ENCODE measurements around the gene CSNK1G1. TPM values are rescaled to one million over a fixed set of nuclear protein-coding genes. Genes with fewer than 3 reads are reported as not detected.

CSNK1G1 gene
- total and polyA plus RNA-seq, 2 of the 8 experiments (the other 6 are each of a cell fraction or from before 2014, with no cell fraction given) = 6.0 to 12.9 TPM

GRCh38 chr15:64256051-64256450 lies 99.9 kb downstream of the CSNK1G1 start:
- H2BK12ac ChIP-seq (ENCODE audit: low read depth, low read length) = no peak overlapping the region
- no peak overlapping the region for H3K18ac ChIP-seq (ENCODE audit: extremely low read depth, low read length)
- no peak for TF ChIP-seq KDM1A (IDR thresholded peaks at IDR 0.05; ENCODE audit: borderline replicate concordance, low read length)
- no peak for TF ChIP-seq GABPA (IDR thresholded peaks at IDR 0.05; ENCODE audit: borderline replicate concordance, insufficient read depth, low read length)
- TF ChIP-seq TAF1 (IDR thresholded peaks at IDR 0.05; ENCODE audit: low read depth, low read length) = no peak
- TF ChIP-seq SP2 (IDR thresholded peaks at IDR 0.05; ENCODE audit: low read length) = no peak
- no peak for TF ChIP-seq JUND (IDR thresholded peaks at IDR 0.05; ENCODE audit: low read length)
- TF ChIP-seq BACH1 (IDR thresholded peaks at IDR 0.05; ENCODE audit: low read length) = no peak
- TF ChIP-seq RAD21 (IDR thresholded peaks at IDR 0.05 in 1 of 2, conservative IDR thresholded peaks at IDR 0.05 in 1 of 2; ENCODE audit: low read depth in 2 of 2, low read length in 2 of 2) = no peak
- no peak for TF ChIP-seq BCL11A (IDR thresholded peaks at IDR 0.05; ENCODE audit: low read depth in 2 of 2, low read length in 2 of 2)
- TF ChIP-seq SIRT6 (IDR thresholded peaks at IDR 0.05; ENCODE audit: low read length) = no peak
- no peak for TF ChIP-seq POLR2AphosphoS5 (IDR thresholded peaks at IDR 0.05; ENCODE audit: low read depth, low read length)
- TF ChIP-seq E2F6 (IDR thresholded peaks at IDR 0.05) = no peak
- no peak for TF ChIP-seq SUZ12 (IDR thresholded peaks at IDR 0.05; ENCODE audit: low read length)
- no peak for TF ChIP-seq CEBPB (IDR thresholded peaks at IDR 0.05; ENCODE audit: low read depth, low read length)
- no peak for TF ChIP-seq YY1 (IDR thresholded peaks at IDR 0.05; ENCODE audit: low read depth, low read length)
- no peak for TF ChIP-seq SIX5 (IDR thresholded peaks at IDR 0.05; ENCODE audit: low read depth, low read length)
- no peak for TF ChIP-seq CHD1 (IDR thresholded peaks at IDR 0.05; ENCODE audit: low read depth, low read length)
- POLR2A ChIA-PET (ENCODE audit: partially characterized antibody) = no interaction called here
- H3K4ac ChIP-seq (replicated peaks; ENCODE audit: insufficient read length, low read depth, low read length) = no peak overlapping the region
- H3K9me3 ChIP-seq (ENCODE audit: insufficient read depth in 2 of 2, low read depth in 1 of 2, low read length in 1 of 2) = no peaks in the 10 kb centered on the region; a peak in 1 of 4 replicates
- no peak overlapping the region for H4K8ac ChIP-seq (ENCODE audit: extremely low read depth, insufficient read depth, low read length)
- no peak overlapping the region for H2BK120ac ChIP-seq (replicated peaks; ENCODE audit: low read depth, low read length)
- H2AFZ ChIP-seq (ENCODE audit: low read length) = no peak overlapping the region
- no peak overlapping the region for H2BK15ac ChIP-seq (ENCODE audit: low read length)
- H3K9ac ChIP-seq (replicated peaks in 1 of 4; ENCODE audit: extremely low read depth in 1 of 4, low read depth in 3 of 4, low read length in 3 of 4) = no peak overlapping the region
- H3K23me2 ChIP-seq (ENCODE audit: low read depth, low read length) = no peaks in the 10 kb centered on the region
- H3K27ac ChIP-seq (ENCODE audit: low read depth, low read length) = no peak overlapping the region
- H4K20me1 ChIP-seq (replicated peaks in 1 of 2; ENCODE audit: control insufficient read depth in 1 of 2, insufficient read depth in 2 of 2, low read length in 2 of 2) = no peaks in the 10 kb centered on the region
- H4K5ac ChIP-seq (ENCODE audit: insufficient read length, low read depth, low read length) = no peak overlapping the region
- H3K23ac ChIP-seq (ENCODE audit: insufficient read length) = no peak overlapping the region
- H4K91ac ChIP-seq (replicated peaks; ENCODE audit: insufficient read length, low read length) = no peak overlapping the region
- no peak overlapping the region for H3K14ac ChIP-seq (ENCODE audit: insufficient read length)
- H2AK5ac ChIP-seq (ENCODE audit: low read depth, low read length) = no peak overlapping the region
- H3K79me2 ChIP-seq (ENCODE audit: control insufficient read depth in 1 of 2, insufficient read depth in 2 of 2, low read length in 2 of 2) = peaks cover 0 to 3% of the 10 kb centered on the region in 2 experiments; a peak in 1 of 4 replicates
- DNase-seq (ENCODE audit: low read depth in 1 of 2, low spot score in 2 of 2) = no peak
- H3K56ac ChIP-seq (replicated peaks; ENCODE audit: insufficient read length, low read depth, low read length) = no peak overlapping the region
- CTCF ChIA-PET (ENCODE audit: partially characterized antibody) = no interaction called here
- no peaks in the 10 kb centered on the region for H3K27me3 ChIP-seq (replicated peaks in 1 of 4; ENCODE audit: control insufficient read depth in 3 of 4, extremely low read depth in 1 of 4, insufficient read depth in 3 of 4, low read length in 3 of 4)
- H3K4me2 ChIP-seq (ENCODE audit: insufficient read depth in 1 of 2, low read depth in 2 of 2, low read length in 2 of 2) = no peak overlapping the region
- 80% methylated on average over 3 of the region's 3 CpGs; no CpG with 5 or more reads in 1 of the 2 experiments for WGBS, 2 experiments (ENCODE audit: extremely low coverage in 1 of 2, insufficient coverage in 1 of 2, insufficient read length in 1 of 2, insufficient replicate concordance in 2 of 2, low coverage in 1 of 2, low lambda C conversion rate in 2 of 2, missing lambda C conversion rate in 1 of 2)
- no peaks in the 10 kb centered on the region; the same call in 1 of the 2 replicates for H3K79me1 ChIP-seq (ENCODE audit: low read depth, low read length)
- H3K4me3 ChIP-seq (ENCODE audit: extremely low read depth in 1 of 4, insufficient read depth in 2 of 4, low read depth in 3 of 4, low read length in 4 of 4) = no peak overlapping the region
- no peak for FAIRE-seq
- H3K36me3 ChIP-seq (ENCODE audit: control insufficient read depth in 2 of 4, insufficient read depth in 4 of 4, low read length in 3 of 4) = no peaks in the 10 kb centered on the region; a peak in 1 of 8 replicates
- no peaks in the 10 kb centered on the region for H3K4me1 ChIP-seq (replicated peaks in 1 of 4; ENCODE audit: control insufficient read depth in 3 of 4, insufficient read depth in 4 of 4, low read length in 3 of 4)
- no peak overlapping the region for H2BK20ac ChIP-seq (ENCODE audit: low read length)
- H2BK5ac ChIP-seq (ENCODE audit: low read depth, low read length) = no peak overlapping the region
